Endometrial microvascular endothelial cells (primary cell): ENCODE measurements around the gene PLCB4. TPM values are rescaled to one million over a fixed set of nuclear protein-coding genes. Genes with fewer than 3 reads are reported as not detected.

ENCODE experiments used
- in situ Hi-C: cut with HindIII; loops from 2 replicates; pipeline ENCODE4 v1.10.0; 2017; ENCODE audit warnings: low sequenced_read_pairs, low pct_unique_long_range_greater_than_20kb; ENCODE audit errors: inconsistent ontology term
- total RNA-seq: library from RNA; depleted of rRNA; stranded (reverse); fragments of >200 nt; gene quantifications from one replicate; pipeline ENCODE4 v1.2.3, GENCODE V29; 2015; ENCODE audit errors: inconsistent ontology term

PLCB4 gene
- total RNA-seq, 1 donor from 2014 or later = 0.19 TPM

GRCh38 chr20:9397928-9398327 lies 329.0 kb downstream of the PLCB4 start:
- in situ Hi-C loops = no loop called here

GRCh38 chr20:9398882-9399281 lies 330.0 kb downstream of the PLCB4 start:
- in situ Hi-C loops = no loop called here

GRCh38 chr20:9399322-9399721 lies 330.4 kb downstream of the PLCB4 start:
- in situ Hi-C loops = no loop called here

GRCh38 chr20:9400171-9401025 lies 331.5 kb downstream of the PLCB4 start:
- in situ Hi-C loops = no loop called here

- in situ Hi-C loops = no loop called here
These were observed 332.5 kb downstream of the PLCB4 start for GRCh38 chr20:9401371-9401770.

GRCh38 chr20:9402141-9402540 lies 333.3 kb downstream of the PLCB4 start:
- in situ Hi-C loops = no loop called here

- in situ Hi-C loops = no loop called here
These were observed 333.7 kb downstream of the PLCB4 start for GRCh38 chr20:9402546-9402945.

GRCh38 chr20:9403448-9403847 lies 334.6 kb downstream of the PLCB4 start:
- in situ Hi-C loops = no loop called here

- in situ Hi-C loops = no loop called here
These were observed 339.0 kb downstream of the PLCB4 start for GRCh38 chr20:9407805-9408421.

GRCh38 chr20:9408422-9409300 lies 339.8 kb downstream of the PLCB4 start:
- in situ Hi-C loops = no loop called here

GRCh38 chr20:9409352-9409751 lies 340.5 kb downstream of the PLCB4 start:
- in situ Hi-C loops = no loop called here

GRCh38 chr20:9409981-9410380 lies 341.1 kb downstream of the PLCB4 start:
- in situ Hi-C loops = no loop called here

GRCh38 chr20:9411833-9412232 lies 342.9 kb downstream of the PLCB4 start:
- in situ Hi-C loops = no loop called here

- in situ Hi-C loops = no loop called here
These were observed 343.4 kb downstream of the PLCB4 start for GRCh38 chr20:9412309-9412708.

GRCh38 chr20:9413001-9413400 lies 344.1 kb downstream of the PLCB4 start:
- in situ Hi-C loops = no loop called here

GRCh38 chr20:9415426-9415825 lies 346.5 kb downstream of the PLCB4 start:
- in situ Hi-C loops = no loop called here

GRCh38 chr20:9416421-9416820 lies 347.5 kb downstream of the PLCB4 start:
- in situ Hi-C loops = no loop called here

- in situ Hi-C loops = no loop called here
These were observed 348.8 kb downstream of the PLCB4 start for GRCh38 chr20:9417665-9418064.

GRCh38 chr20:9422321-9423057 lies 353.6 kb downstream of the PLCB4 start:
- in situ Hi-C loops = no loop called here
